ENCODE measurements around the gene EYA4. TPM values are rescaled to one million over a fixed set of nuclear protein-coding genes. Genes with fewer than 3 reads are reported as not detected.

The EYA4 gene
- total and polyA plus RNA-seq, 2 of the 4 experiments (the other 2 are of a cell fraction), result 5.7 to 11.1 TPM

DNA sequence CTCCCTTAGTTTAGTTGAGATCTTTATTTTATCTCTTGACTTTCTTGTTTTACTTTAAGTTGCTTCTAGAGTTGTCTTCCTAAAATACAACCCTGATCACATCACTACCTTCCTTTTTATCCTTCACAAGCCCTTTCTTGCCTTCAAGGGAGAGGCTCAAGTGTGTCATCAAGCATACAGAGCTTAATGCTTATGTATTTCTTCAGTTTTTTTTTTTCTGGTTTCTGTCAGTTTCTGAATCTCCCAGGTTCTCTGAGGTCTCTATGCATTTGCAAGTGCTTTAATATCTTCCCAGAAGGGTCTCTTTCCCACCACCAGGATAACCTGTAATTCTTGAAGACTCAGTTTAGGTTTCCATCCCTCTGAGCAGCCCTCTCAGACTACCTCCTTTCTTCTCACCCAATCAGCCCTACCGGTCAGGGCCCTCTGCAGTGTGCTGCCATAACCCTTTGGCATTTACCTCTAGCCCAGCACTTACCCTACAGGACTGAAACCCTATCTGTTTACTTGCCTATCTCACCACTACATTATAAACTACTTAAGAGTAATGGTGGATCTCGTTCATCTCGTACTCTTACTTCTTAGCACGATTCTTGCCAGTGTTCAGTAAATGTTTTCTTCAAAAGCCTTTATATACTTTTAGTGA, 36.9 kb downstream of the EYA4 start:
- H2AFZ ChIP-seq (replicated peaks; ENCODE audit: low read length, poor library complexity), result no peak overlapping the region
- no peak for TF ChIP-seq SMC3 (IDR thresholded peaks at IDR 0.05; ENCODE audit: low read depth, low read length)
- TF ChIP-seq RFX5 (IDR thresholded peaks at IDR 0.05; ENCODE audit: low read depth, low read length), result no peak
- TF ChIP-seq MXI1 (IDR thresholded peaks at IDR 0.05; ENCODE audit: borderline replicate concordance, low read depth, low read length), result no peak
- TF ChIP-seq, protein P1, sequence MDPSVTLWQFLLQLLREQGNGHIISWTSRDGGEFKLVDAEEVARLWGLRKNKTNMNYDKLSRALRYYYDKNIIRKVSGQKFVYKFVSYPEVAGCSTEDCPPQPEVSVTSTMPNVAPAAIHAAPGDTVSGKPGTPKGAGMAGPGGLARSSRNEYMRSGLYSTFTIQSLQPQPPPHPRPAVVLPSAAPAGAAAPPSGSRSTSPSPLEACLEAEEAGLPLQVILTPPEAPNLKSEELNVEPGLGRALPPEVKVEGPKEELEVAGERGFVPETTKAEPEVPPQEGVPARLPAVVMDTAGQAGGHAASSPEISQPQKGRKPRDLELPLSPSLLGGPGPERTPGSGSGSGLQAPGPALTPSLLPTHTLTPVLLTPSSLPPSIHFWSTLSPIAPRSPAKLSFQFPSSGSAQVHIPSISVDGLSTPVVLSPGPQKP (IDR thresholded peaks at IDR 0.05; ENCODE audit: borderline replicate concordance, low read depth, low read length), result no peak
- no peak for TF ChIP-seq NFE2L2 (IDR thresholded peaks at IDR 0.05; ENCODE audit: low read depth, low read length)
- no peak for TF ChIP-seq CHD1 (IDR thresholded peaks at IDR 0.05; ENCODE audit: low read depth, low read length)
- TF ChIP-seq MAZ (IDR thresholded peaks at IDR 0.05; ENCODE audit: borderline replicate concordance, low read depth, low read length), result no peak
- TF ChIP-seq, protein P2, sequence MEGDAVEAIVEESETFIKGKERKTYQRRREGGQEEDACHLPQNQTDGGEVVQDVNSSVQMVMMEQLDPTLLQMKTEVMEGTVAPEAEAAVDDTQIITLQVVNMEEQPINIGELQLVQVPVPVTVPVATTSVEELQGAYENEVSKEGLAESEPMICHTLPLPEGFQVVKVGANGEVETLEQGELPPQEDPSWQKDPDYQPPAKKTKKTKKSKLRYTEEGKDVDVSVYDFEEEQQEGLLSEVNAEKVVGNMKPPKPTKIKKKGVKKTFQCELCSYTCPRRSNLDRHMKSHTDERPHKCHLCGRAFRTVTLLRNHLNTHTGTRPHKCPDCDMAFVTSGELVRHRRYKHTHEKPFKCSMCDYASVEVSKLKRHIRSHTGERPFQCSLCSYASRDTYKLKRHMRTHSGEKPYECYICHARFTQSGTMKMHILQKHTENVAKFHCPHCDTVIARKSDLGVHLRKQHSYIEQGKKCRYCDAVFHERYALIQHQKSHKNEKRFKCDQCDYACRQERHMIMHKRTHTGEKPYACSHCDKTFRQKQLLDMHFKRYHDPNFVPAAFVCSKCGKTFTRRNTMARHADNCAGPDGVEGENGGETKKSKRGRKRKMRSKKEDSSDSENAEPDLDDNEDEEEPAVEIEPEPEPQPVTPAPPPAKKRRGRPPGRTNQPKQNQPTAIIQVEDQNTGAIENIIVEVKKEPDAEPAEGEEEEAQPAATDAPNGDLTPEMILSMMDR (conservative IDR thresholded peaks at IDR 0.05; ENCODE audit: low read depth, low read length), result no peak
- TF ChIP-seq CEBPB (IDR thresholded peaks at IDR 0.05; ENCODE audit: low read depth, low read length), result no peak
- ChIA-PET POLR2A (ENCODE audit: unreplicated experiment) (no interaction called here), CTCF (no interaction called here)
- H3K9me1 ChIP-seq (ENCODE audit: insufficient read depth, low read length), result peaks cover 3% of the 10 kb centered on the region; the same call in 1 of the 2 replicates
- no peak overlapping the region for H3K56ac ChIP-seq (ENCODE audit: extremely low read depth, insufficient read depth, low read length)
- H3K27ac ChIP-seq (ENCODE audit: insufficient read depth, low read length), result no peak overlapping the region
- ATAC-seq (ENCODE audit: low read depth), result no peak
- no peak overlapping the region for H3K9ac ChIP-seq (ENCODE audit: low read depth, low read length)
- intact Hi-C loops (cut with micrococcal nuclease) (no loop called here), dilution Hi-C loops (cut with HindIII; ENCODE audit: low sequenced_read_pairs, unreplicated experiment) (no loop called here), in situ Hi-C loops (cut with MboI; ENCODE audit: low sequenced_read_pairs) (no loop called here)
- no peak overlapping the region for H2BK20ac ChIP-seq (ENCODE audit: low read depth, low read length)
- H2AK9ac ChIP-seq (replicated peaks; ENCODE audit: low read depth, low read length, poor library complexity), result no peak overlapping the region
- no peak overlapping the region for H4K91ac ChIP-seq (ENCODE audit: insufficient read depth, low read depth, low read length)
- H2BK15ac ChIP-seq (ENCODE audit: low read depth, low read length), result no peak overlapping the region
- H2BK5ac ChIP-seq (ENCODE audit: low read depth, low read length, poor library complexity, severe bottlenecking), result no peak overlapping the region
- H3K4me1 ChIP-seq (ENCODE audit: control insufficient read depth, insufficient read depth, low read length), result peaks cover 2% of the 10 kb centered on the region; the same call in 1 of the 2 replicates
- H4K8ac ChIP-seq (ENCODE audit: low read depth in 2 of 2, low read length in 2 of 2), result no peak overlapping the region
- no peaks in the 10 kb centered on the region for H3K27me3 ChIP-seq (ENCODE audit: control insufficient read depth, insufficient read depth, low read length)
- H3K4me2 ChIP-seq (ENCODE audit: low read depth, low read length), result no peak overlapping the region
- H2BK120ac ChIP-seq (ENCODE audit: low read depth, low read length), result no peak overlapping the region
- no peak overlapping the region for H2AK5ac ChIP-seq (ENCODE audit: low read depth, low read length)
- H4K20me1 ChIP-seq (ENCODE audit: insufficient read depth, low read length), result 0 out of 2 replicates have a peak, but pooled peaks cover 2% of the 10 kb centered on the region
- no peak overlapping the region for H3K4me3 ChIP-seq (ENCODE audit: insufficient read depth, low read depth, low read length)
- no peak overlapping the region for H3K4ac ChIP-seq (ENCODE audit: low read depth, low read length)
- DNase-seq, result no peak
- peaks cover 7 to 10% of the 10 kb centered on the region in 2 experiments; a peak in 2 of 4 replicates for H3K79me1 ChIP-seq (ENCODE audit: low read depth in 1 of 2, low read length in 2 of 2)
- no peak overlapping the region for H3K14ac ChIP-seq (replicated peaks; ENCODE audit: low read depth, low read length)
- TSS peak; percentile 1 for BruUV-seq (replicated peaks)
- no CpG with 5 or more reads among the region's 4 CpGs for WGBS, 2 experiments (ENCODE audit: extremely low coverage in 2 of 2, insufficient read length in 1 of 2)
- H3K36me3 ChIP-seq (ENCODE audit: control insufficient read depth, insufficient read depth, low read length), result peaks cover 3% of the 10 kb centered on the region
- no peak overlapping the region for H3K23ac ChIP-seq (ENCODE audit: low read depth, low read length)
- no peak overlapping the region for H3K18ac ChIP-seq (ENCODE audit: low read depth, low read length)
- H3K9me3 ChIP-seq (ENCODE audit: control insufficient read depth, insufficient read depth, low read length), result no peaks in the 10 kb centered on the region
- no peak overlapping the region for H4K5ac ChIP-seq (ENCODE audit: low read depth, low read length)

Data from IMR-90 (cell line).